NK-92 (cell line): Measurements from ENCODE around the gene USP36.
"Not testable (repeated sequence)": the region's sequence is repeated elsewhere in the genome, so short reads cannot be mapped to it uniquely, and the experiment has no call there.

ENCODE experiments used
- DNase-seq: peaks from one replicate; lab custom pipeline; 2025; ENCODE audit not compliant: unreplicated experiment; lab: John Stamatoyannopoulos, UW

The USP36 gene

GRCh38 chr17:78872486-78872885 lies 31.9 kb upstream of the USP36 start:
- DNase-seq: no peak

GRCh38 chr17:78870621-78871020 lies 30.0 kb upstream of the USP36 start:
- DNase-seq: no peak

GRCh38 chr17:78868391-78868790 lies 27.8 kb upstream of the USP36 start:
- no peak for DNase-seq

GRCh38 chr17:78867046-78867445 lies 26.4 kb upstream of the USP36 start:
- DNase-seq: not testable (repeated sequence)

- no peak for DNase-seq
Observed at GRCh38 chr17:78865682-78866390, 25.2 kb upstream of the USP36 start.

GRCh38 chr17:78864117-78864516 lies 23.5 kb upstream of the USP36 start:
- no peak for DNase-seq

GRCh38 chr17:78862073-78863023 lies 21.7 kb upstream of the USP36 start:
- no peak for DNase-seq

GRCh38 chr17:78861229-78861628 lies 20.6 kb upstream of the USP36 start:
- no peak for DNase-seq

- DNase-seq: no peak
Observed at GRCh38 chr17:78859051-78859450, 18.4 kb upstream of the USP36 start.

GRCh38 chr17:78857266-78857665 lies 16.7 kb upstream of the USP36 start:
- no peak for DNase-seq

- no peak for DNase-seq
Observed at GRCh38 chr17:78855561-78856165, 15.0 kb upstream of the USP36 start.

GRCh38 chr17:78854508-78854907 lies 13.9 kb upstream of the USP36 start:
- no peak for DNase-seq

GRCh38 chr17:78853926-78854394 lies 13.3 kb upstream of the USP36 start:
- no peak for DNase-seq

GRCh38 chr17:78852709-78853121 lies 12.1 kb upstream of the USP36 start:
- DNase-seq: no peak

GRCh38 chr17:78849026-78849425 lies 8.4 kb upstream of the USP36 start:
- no peak for DNase-seq

GRCh38 chr17:78847052-78847451 lies 6.4 kb upstream of the USP36 start:
- no peak for DNase-seq

- no peak for DNase-seq
Observed at GRCh38 chr17:78844301-78845005, 3.8 kb upstream of the USP36 start.

GRCh38 chr17:78842881-78843565 lies 2.4 kb upstream of the USP36 start:
- DNase-seq: no peak

GRCh38 chr17:78840530-78840779 lies 159 bp downstream of the USP36 start:
- no peak for DNase-seq

- DNase-seq: no peak
Observed at GRCh38 chr17:78839762-78840529, 668 bp downstream of the USP36 start.
